ENCODE results near the gene PCED1B.
"Not testable (repeated sequence)": the region's sequence is repeated elsewhere in the genome, so short reads cannot be mapped to it uniquely, and the experiment has no call there.

PCED1B gene, protein sequence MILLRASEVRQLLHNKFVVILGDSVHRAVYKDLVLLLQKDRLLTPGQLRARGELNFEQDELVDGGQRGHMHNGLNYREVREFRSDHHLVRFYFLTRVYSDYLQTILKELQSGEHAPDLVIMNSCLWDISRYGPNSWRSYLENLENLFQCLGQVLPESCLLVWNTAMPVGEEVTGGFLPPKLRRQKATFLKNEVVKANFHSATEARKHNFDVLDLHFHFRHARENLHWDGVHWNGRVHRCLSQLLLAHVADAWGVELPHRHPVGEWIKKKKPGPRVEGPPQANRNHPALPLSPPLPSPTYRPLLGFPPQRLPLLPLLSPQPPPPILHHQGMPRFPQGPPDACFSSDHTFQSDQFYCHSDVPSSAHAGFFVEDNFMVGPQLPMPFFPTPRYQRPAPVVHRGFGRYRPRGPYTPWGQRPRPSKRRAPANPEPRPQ

DNA sequence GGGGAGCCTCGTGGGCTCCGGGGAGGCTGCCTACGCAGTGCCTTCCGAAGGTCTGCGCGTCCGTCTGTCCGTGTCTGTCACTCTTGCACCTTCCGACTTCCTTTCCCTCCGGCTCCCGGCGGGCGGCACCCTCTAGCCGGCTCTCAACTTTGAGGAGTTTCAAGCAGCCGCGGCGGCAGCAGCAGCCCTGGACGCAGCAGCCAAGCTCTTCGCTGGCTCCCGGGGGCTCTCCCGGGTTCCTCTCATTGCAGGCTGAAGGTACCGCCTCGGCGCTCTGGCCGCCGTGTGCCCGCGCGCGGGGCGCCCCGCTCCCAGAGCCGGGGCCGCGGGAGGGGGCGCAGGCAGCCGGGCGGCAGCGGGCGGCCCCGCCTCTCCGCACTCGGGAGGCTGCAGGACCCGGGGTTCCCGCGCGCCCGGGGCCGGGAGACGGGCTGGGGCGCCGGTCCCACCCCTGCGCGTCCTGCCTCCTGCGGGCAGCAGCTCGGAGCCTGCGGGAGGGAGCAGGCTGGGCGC, at the start of gene PCED1B, which contains the start of gene AMIGO2:
TSS of gene PCED1B (plus strand) at position 154 of the 513 bp plus-strand sequence. CDS start 155,443 bp downstream, outside the sequence.
TSS of gene AMIGO2 (minus strand) at position 492 of the 513 bp plus-strand sequence. CDS start 957 bp downstream, outside the sequence.
- DNase-seq = peak; percentile 84

DNA sequence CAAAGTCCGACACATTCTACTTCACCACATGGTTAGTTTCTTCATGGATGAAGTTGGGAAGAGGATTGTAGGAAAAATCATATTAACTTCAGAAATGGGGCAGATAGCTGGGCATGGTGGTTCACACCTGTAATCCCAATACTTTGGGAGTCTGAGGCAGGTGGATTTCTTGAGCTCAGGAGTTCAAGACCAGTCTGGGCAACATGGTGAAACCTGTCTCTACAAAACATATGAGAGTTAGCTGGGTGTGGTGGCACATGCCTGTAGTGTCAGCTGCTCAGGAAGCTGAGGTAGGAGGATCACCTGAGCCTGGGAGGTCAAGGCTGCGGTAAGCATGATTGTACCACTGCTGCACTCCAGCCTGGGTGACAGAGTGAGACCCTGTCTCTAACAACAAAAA, 49.5 kb upstream of the PCED1B start:
- no peak for DNase-seq

DNA sequence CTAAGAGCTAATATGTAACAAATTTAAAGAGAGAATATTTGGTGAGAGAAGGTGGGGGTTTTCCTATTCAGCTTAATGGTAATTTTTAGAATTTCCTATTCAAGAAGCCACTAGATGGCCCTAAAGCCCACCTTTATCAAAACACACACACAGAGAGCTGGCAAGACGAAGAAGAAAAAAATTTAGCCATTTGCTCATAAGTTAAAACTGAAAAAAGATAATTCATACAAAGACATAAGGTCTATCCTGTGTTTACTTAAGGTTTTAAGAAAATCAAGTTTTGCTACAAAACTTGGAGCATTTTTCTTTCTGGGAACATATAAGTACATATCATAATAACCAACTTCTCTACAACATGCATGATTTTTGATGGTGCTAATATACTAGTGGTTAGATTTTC, 46.8 kb upstream of the PCED1B start:
- peak; percentile 84 for DNase-seq

DNA sequence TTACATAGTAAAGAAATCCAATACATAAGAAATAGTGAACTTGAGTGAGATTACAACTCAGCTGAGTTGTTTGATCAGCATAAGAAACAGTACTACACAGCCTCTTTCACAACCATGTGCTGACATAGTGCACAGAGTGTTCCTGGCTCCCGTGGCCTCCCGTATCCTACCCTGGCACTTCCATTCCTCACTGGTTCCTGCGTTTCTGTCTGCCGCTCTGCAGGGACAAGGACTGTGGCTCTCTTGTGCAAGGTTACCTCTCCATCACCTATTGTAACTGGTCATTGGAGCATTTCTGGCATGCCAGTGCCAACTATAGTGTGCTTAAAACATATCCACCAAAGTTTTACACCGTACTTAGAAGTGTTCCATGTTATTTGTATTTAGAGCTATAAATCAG, 46.3 kb upstream of the PCED1B start:
- DNase-seq = no peak

DNA sequence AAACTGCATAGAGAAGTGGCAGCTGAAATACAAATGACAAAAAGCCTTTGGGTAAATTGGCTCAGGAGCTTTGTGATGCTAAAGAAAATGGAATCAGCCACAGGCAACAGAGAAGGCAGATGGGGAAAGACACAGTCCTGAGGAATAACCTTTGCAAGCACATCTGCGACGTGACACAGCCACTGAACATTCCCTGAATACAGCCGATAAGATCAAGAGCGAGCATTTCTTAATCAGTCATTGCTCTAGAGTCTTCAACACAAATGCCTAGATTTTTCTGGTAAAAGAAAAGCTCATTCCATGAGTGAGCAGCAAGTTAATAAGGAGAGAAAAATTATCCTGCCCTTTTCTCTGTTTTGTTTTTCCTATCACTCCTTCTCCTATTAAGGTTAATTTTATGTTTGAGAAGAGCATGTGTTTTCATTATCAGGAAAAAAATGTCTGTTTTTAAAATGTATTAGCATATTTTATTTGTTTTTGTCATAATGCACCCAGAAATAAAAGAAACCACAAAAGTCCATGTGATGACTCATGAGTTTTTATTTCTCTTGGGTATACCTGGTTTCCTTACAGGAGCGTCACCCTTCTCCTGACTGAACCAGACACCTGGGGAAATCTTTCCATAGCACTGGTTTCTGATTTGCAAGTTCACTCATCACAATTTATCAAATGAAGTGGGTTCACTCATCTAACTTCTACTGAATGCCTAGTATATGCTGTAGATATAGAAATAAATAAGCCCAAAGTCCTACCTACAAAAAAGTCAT, 45.4 kb upstream of the PCED1B start:
- no peak for DNase-seq

DNA sequence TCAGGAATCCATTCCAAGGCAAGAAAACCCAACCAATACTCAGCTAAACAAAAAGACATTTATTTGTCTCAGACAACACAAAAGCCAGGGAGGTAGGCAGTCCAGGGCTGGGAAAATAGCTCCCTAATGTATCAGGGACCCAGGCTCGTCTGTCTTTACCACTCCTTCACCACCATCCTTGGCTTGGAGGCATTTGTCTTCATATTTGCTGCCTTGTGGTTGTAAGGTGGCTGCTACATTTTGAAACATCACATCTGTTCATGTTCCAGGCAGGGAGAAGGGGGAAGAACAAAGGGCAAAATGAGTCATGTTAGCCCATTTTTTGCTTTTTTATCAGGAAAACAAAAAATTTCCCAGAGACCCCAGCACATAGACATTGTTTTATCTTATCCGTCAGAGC, 44.8 kb upstream of the PCED1B start:
- no peak for DNase-seq

DNA sequence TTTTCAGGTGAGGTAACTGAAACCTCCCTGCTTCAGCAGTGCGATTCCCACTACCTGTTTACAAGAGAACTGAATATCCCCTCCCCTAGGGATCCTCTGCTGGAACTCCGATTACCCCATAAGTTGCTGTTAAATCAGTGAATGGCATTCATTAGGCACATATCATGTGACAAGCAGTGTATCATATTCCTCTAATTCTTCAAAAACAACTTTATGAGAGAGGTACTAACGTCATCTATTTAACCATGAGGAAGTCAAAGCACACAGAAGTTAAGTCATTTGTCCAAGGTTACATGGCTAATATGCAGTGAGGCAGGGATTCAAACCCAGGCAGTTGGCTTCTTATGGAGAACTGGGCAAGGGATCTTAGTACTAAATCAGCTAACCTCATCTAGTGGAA, 43.9 kb upstream of the PCED1B start:
- no peak for DNase-seq

DNA sequence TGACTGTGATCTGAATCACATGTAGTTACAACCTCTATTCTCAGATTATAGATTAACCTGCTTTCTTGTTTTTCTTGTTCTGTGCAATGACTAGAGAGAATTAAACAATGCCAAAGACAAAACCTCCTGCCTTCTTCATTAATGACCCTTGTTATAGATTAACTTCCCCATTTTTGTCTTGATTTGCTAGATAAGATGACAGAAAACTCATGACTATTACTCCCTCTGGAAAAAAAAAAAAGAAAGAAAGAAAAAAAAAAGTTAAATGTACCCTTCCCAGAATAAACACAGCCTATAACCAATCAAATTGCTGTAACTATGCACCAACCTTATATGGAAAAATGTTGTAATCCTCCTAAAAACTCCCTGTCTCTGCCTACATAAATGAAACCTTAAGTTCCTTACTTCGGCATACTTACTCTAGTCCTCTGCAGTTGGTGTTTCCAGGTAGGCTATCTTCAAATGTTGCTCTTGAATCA, 41.1 kb upstream of the PCED1B start:
- peak; percentile 19 for DNase-seq

DNA sequence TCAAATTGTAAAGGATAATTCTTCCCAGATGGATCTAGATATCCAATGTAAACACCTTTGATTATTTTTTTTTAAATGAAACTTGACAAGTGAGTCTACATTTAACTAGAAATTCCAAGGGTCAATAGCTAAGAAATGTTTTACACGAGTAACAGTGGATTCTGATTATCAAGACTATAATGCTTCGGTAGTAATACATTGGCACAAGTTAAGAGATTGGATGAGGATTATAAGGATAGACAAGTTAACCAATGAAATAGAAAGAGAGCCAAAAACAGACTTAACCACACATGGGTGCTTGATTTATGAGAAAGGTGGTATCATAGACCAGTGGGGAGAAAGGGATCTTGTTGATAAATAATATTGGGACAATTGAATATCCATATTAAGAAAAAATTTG, 40.3 kb upstream of the PCED1B start:
- no peak for DNase-seq

DNA sequence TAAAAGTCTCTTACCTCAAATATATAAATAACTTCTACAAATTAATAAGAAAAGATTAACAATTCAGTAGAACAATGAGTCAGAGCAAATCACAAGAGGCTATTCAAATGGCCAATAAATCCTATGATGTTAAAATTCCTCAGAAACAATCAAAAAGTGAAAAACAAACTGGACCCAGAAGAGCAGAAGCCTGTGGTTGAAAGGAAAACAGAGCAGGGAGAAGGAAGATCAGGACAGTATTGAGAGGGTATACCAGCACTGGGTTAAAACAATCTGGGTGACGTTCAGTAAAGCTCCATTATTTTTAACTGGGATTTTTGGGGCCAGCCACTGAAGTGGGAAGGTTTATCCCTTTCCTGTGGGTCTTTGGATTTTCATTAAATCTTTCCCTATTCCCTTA, 39.7 kb upstream of the PCED1B start:
- no peak for DNase-seq

DNA sequence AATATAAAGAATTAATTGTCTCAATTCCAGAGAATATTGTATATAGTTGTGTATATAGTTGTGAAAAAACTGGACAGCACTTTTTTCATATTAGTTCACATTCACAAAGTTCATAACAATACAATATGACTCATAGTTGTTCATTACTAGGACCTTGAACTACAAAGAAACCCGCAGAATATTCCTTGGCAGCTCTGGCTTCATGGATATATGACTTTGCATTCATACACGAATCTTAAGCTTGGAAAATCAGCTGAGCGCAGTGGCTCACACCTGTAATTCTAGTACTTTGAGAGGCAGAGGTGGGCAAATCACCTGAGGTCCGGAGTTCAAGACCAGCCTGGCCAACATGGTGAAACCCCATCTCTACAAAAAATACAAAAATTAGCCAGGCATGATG, 38.1 kb upstream of the PCED1B start:
- DNase-seq = no peak

DNA sequence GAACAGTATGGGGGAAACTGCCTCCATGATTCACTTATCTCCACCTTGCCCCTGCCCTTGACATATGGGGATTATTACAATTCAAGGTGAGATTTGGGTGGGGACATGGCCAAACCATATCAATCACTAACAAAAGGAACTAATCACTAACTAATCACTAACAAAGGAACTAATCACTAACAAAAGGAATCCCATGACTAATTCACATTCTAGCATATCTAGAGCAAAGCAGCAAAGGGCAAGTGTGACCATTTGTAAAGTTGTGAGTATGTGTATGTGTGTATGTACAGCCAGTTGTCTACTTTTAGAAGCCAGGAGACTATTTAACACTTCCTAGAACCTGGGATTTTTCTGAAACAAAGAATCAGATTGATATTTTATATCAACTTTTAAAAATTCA, 30.9 kb upstream of the PCED1B start:
- DNase-seq = no peak

DNA sequence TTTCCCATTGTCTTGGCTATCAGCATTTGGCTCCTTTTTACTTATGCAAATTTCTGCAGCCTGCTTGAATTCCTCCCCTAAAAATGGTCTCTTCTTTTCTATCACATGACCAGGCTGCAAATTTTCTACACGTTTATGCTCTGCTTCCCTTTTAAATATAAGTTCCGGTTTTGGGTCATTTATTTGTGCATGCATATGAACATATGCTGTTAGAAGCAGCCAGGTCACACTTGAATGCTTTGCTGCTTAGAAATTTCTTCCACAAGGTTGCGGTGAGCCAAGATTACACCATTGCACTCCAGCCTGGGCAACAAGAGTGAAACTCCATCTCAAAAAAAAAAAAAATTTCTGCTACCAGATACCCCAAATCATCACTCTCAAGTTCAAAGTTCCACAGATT, 28.1 kb upstream of the PCED1B start:
- not testable (repeated sequence) for DNase-seq

DNA sequence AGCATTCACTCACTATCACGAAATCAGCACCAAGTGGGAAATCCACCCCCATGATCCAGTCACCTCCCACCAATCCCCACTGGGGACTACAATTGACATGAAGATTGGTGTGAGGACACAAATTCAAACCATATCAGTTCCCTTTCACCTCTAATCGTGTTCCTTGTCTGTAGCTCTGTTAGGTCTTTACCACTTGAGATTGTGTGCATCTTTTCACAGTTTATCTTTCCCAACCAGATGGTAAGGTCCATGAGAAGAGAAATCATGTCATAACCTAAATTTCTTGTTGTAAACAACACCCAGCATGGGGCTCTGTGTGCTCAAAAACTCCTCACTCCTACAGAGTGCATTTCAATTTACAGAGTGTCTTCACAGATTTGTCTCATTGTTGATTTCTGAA, 27.1 kb upstream of the PCED1B start:
- peak; percentile 26 for DNase-seq

DNA sequence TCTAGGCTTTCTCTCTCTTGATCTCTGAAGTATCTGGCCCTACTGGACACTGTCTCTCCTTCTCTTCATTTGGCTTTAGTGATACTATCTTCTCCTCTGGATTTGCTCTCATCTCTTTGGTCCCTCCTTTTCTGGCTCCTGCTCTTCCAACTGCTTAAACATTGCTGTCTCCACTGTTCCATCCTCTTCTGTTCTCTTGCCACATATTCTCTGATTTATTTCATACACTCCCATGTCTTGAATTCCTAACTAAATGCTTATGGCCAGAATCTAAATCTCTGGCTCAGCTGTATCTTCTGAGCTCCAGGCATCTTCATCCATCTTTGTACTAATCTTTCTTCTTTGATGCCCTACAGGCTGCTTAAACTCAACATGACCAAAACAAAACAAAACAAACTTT, 25.5 kb upstream of the PCED1B start:
- no peak for DNase-seq

DNA sequence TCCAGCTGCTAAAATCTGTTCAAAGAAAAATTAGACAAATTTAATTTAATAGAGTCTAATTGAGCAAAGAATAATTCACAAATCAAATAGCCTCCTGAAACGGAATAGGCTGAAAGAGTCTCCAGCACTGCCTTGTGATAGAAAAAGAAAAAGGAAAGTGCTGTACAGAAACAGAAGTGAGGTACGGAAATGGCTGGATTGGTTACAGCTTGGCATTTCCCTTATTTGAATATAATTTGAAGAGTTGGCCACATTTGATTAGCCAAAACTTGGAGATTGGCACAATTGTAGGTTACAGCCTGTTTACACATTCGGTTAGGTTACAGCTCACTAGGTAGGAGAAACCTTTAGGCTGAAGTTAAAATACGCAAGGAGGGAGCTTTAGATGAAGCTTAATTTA, 24.8 kb upstream of the PCED1B start:
- DNase-seq = no peak

DNA sequence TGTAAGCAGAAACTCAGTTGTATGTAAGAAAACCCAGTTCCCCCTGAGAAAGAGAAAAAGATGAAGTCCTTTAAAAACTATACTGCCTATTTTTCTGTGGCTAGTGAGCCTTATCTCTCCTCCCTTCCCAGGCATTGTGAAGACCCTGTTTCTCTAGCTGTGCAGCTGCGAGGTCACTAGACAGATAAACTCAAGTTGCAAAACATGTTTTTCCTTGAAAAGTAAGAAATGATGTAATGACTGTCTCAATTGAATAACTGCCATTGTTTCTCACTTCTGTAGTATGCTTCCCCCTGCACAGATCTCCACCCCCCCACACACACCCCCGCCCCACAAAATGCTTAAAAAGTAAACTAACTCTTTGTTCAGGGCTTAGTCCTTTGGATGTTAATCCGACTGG, 23.6 kb upstream of the PCED1B start:
- peak; percentile 68 for DNase-seq

DNA sequence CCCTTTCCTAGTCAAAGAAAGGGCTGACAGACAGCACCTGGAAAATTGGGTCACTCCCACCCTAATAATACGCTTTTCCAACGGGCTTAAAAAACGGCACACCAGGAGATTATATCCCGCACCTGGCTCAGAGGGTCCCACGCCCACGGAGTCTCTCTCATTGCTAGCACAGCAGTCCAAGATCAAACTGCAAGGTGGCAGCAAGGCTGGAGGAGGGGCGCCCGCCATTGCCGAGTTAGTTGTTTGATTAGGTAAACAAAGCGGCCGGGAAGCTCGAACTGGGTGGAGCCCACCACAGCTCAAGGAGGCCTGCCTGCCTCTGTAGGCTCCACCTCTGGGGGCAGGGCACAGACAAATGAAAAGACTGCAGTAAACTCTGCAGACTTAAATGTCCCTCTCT, 22.5 kb upstream of the PCED1B start:
- DNase-seq = not testable (repeated sequence)

DNA sequence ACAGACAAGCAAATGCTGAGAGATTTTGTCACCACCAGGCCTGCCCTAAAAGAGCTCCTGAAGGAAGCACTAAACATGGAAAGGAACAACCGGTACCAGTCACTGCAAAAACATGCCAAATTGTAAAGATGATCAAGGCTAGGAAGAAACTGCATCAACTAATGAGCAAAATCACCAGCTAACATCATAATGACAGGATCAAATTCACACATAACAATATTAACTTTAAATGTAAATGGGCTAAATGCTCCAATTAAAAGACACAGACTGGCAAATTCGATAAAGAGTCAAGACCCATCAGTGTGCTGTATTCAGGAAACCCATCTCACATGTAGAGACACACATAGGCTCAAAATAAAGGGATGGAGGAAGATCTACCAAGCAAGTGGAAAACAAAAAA, 20.8 kb upstream of the PCED1B start:
- not testable (repeated sequence) for DNase-seq

DNA sequence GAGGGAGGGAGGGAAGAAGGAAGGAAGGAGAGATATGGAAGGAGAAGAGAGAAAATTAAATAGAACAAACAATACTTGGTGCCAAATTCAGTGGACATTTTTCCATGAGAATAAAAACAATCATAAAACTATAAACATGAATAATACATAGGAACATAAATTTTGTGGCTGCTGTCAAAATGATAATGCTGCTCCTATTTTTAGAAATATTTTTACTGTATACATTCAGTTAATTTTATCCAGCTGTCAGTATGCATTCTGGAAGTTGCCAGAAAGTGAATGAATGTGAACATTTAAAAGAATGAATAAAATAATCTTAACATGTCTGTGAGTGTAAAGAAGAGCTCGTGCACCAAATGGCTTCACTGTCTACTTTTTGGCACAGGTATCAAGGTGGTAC, 13.9 kb upstream of the PCED1B start:
- DNase-seq = no peak

DNA sequence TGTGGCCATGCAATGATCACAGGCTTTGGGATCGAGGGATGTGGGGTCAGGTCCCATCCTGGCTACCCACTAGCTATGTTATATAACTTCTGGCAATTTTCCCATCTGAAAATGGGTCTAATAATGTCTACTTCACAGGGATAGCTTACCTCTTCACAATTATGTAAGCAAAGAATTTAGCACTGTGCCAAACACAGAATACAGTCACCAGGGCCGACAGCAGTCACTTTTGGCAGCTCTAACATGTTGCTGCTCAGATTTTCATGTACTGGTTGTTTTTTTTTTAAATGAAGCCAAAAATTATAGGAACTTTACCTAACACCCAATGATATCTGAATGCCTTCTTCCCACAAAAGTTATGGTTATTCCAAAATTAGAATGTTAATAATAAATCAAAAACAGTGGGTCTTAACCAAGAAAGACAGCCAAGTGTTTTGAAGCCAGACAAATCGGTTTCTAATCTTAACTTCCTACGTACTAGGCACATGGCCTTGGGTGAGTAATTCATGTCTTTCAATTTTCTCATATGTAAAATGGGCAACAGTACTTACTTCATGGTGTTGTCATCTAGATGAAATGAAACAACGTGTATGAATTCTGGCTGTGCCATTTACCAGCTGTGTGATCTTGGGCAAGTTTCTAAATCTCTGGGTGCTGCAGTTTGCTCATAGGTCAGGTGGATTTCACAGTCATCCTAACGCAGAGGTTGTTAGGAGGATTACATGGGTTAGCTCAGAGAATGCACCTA, 13.0 kb upstream of the PCED1B start:
- DNase-seq = no peak

DNA sequence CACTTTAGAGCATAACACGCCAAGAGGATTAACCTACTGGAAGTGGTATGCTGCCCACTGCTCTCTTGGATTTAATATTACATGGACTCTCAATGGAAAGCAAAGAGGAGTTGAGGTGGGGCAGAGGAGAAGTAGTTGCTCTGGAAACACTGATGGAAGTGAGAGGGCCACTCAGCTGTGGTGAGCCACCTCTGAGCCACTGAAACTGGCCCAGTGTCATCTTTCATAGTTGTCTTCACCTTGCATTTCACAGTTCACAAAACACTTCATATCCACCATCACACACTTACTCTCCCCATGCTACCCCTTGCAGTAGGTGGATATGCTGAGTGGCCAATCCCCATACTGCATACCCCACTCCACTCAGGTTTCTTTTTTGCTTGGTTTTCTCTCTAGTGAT, 12.2 kb upstream of the PCED1B start:
- DNase-seq = no peak
